Activated T-helper 1 cell treated with Interleukin-2 at 50 U/mL for 16 hours (primary cell): Measurements from ENCODE around the gene PGRMC1.
"Not testable (repeated sequence)": the region's sequence is repeated elsewhere in the genome, so short reads cannot be mapped to it uniquely, and the experiment has no call there.

Source experiments
- DNase-seq: peaks from one replicate; pipeline ENCODE4 v3.0.0-alpha.2; 2020; ENCODE audit warnings: low read depth

The PGRMC1 gene

GRCh38 chrX:119235051-119235511, 1.0 kb upstream of the PGRMC1 start:
- DNase-seq, result no peak

GRCh38 chrX:119236623-119237561, 807 bp downstream of the PGRMC1 start:
- no peak for DNase-seq

GRCh38 chrX:119237562-119237942, 1.5 kb downstream of the PGRMC1 start:
- DNase-seq, result no peak

GRCh38 chrX:119238557-119238956, 2.5 kb downstream of the PGRMC1 start:
- no peak for DNase-seq

GRCh38 chrX:119240356-119240755, 4.3 kb downstream of the PGRMC1 start:
- DNase-seq, result no peak

- no peak for DNase-seq
Observed at GRCh38 chrX:119247702-119248101, 11.6 kb downstream of the PGRMC1 start.

GRCh38 chrX:119249891-119250290, 13.8 kb downstream of the PGRMC1 start:
- DNase-seq, result no peak

GRCh38 chrX:119251386-119251785, 15.3 kb downstream of the PGRMC1 start:
- DNase-seq, result no peak

GRCh38 chrX:119252716-119253115, 16.6 kb downstream of the PGRMC1 start:
- DNase-seq, result no peak

GRCh38 chrX:119266364-119266995, 30.4 kb downstream of the PGRMC1 start:
- DNase-seq, result no peak

GRCh38 chrX:119267115-119267514, 31.0 kb downstream of the PGRMC1 start:
- not testable (repeated sequence) for DNase-seq

- DNase-seq, result no peak
Observed at GRCh38 chrX:119272882-119273419, 36.9 kb downstream of the PGRMC1 start.

GRCh38 chrX:119273420-119274192, 37.5 kb downstream of the PGRMC1 start:
- peak; percentile 22 for DNase-seq

- DNase-seq, result not testable (repeated sequence)
Observed at GRCh38 chrX:119282347-119282746, 46.3 kb downstream of the PGRMC1 start.

- no peak for DNase-seq
Observed at GRCh38 chrX:119288890-119289393, 52.9 kb downstream of the PGRMC1 start.

- DNase-seq, result no peak
Observed at GRCh38 chrX:119290476-119290875, 54.4 kb downstream of the PGRMC1 start.

- DNase-seq, result not testable (repeated sequence)
Observed at GRCh38 chrX:119291246-119291645, 55.2 kb downstream of the PGRMC1 start.

GRCh38 chrX:119292445-119292844, 56.4 kb downstream of the PGRMC1 start:
- DNase-seq, result no peak
